Caco-2 (cell line): ENCODE measurements around the gene UQCC2. TPM values are rescaled to one million over a fixed set of nuclear protein-coding genes. Genes with fewer than 3 reads are reported as not detected.
A peak's percentile ranks its signal among the peaks of the same experiment; 100 is the strongest.

Experiments
- BruUV-seq: library from RNA; stranded (reverse); fragments of 400-500 nt; replicated peaks from 2 replicates; lab custom pipeline; 2021; lab: Mats Ljungman, UMichigan
- CTCF ChIA-PET: fragments of 300-600 bp; sonication (Branson Sonifier 250); formaldehyde crosslinking; loops from one replicate; lab custom pipeline; 2022; ENCODE audit warnings: antibody characterized with exemption; lab: Charles Lee
- POLR2A ChIA-PET: fragments of 300-600 bp; sonication (Branson Sonifier 250); formaldehyde crosslinking; loops from one replicate; lab custom pipeline; 2022; ENCODE audit warnings: antibody characterized with exemption; lab: Charles Lee
- DNase-seq, 2 experiments: peaks; one replicate each; pipeline versions ENCODE4 v3.0.0 to v3.0.0-alpha.2; 2020 to 2022
- H3K27me3 ChIP-seq: replicated peaks from 2 replicates; pipeline ENCODE4 v1.6.0; 2011; ENCODE audit warnings: low read length; ENCODE audit not compliant: control insufficient read depth, insufficient read depth
- H3K36me3 ChIP-seq: 2 replicates; pipeline ENCODE4 v1.5.1; 2011; ENCODE audit warnings: low read length; ENCODE audit not compliant: control insufficient read depth, insufficient read depth
- H3K4me1 ChIP-seq: fragments of 250-450 bp; sonication (Bioruptor Pico); 2 replicates; pipeline ENCODE4 v1.5.1; 2020; ENCODE audit warnings: mild to moderate bottlenecking
- H3K4me3 ChIP-seq: 2 replicates; pipeline ENCODE4 v1.5.1; 2011; ENCODE audit warnings: low read depth, mild to moderate bottlenecking, control low read depth, low read length
- H3K9me3 ChIP-seq: fragments of 250-450 bp; sonication (Bioruptor Pico); 2 replicates; pipeline ENCODE4 v1.5.1; 2020; ENCODE audit warnings: mild to moderate bottlenecking, moderate library complexity
- H3K27ac Mint-ChIP-seq: one replicate; pipeline ENCODE4 v1.8.0; 2022; ENCODE audit warnings: mixed read lengths; ENCODE audit not compliant: unreplicated experiment
- H3K27me3 Mint-ChIP-seq: one replicate; pipeline ENCODE4 v1.8.0; 2022; ENCODE audit warnings: mixed read lengths; ENCODE audit not compliant: insufficient read depth, unreplicated experiment
- H3K36me3 Mint-ChIP-seq: one replicate; pipeline ENCODE4 v1.8.0; 2022; ENCODE audit warnings: mild to moderate bottlenecking, mixed read lengths; ENCODE audit not compliant: insufficient read depth, unreplicated experiment
- H3K4me1 Mint-ChIP-seq: one replicate; pipeline ENCODE4 v1.8.0; 2022; ENCODE audit warnings: low read depth, mixed read lengths; ENCODE audit not compliant: unreplicated experiment
- H3K4me3 Mint-ChIP-seq: one replicate; pipeline ENCODE4 v1.8.0; 2022; ENCODE audit warnings: mild to moderate bottlenecking, moderate library complexity, mixed read lengths; ENCODE audit not compliant: unreplicated experiment
- H3K9me3 Mint-ChIP-seq: one replicate; pipeline ENCODE4 v1.8.0; 2022; ENCODE audit warnings: mixed read lengths; ENCODE audit not compliant: unreplicated experiment
- intact Hi-C: fragments of 100-400 bp; cut with micrococcal nuclease; formaldehyde crosslinking; loops from one replicate; pipeline ENCODE4 v1.10.0; 2022; ENCODE audit not compliant: unreplicated experiment
- total RNA-seq: library from RNA; stranded (reverse); gene quantifications from 2 replicates; pipeline ENCODE4 v1.2.3, GENCODE V29; 2022
- TF ChIP-seq, protein P1 (sequence below), 2 experiments: fragments of 200-600 bp in 1 of 2; IDR thresholded peaks; 1 replicate in 1 of 2; 2 replicates in 1 of 2; pipeline versions ENCODE4 v1.5.1 to v1.8.0; 2011 to 2022; ENCODE audit warnings: antibody characterized with exemption in 1 of 2, control low read depth in 1 of 2, inconsistent platforms in 1 of 2, low read depth in 1 of 2, low read length in 1 of 2, mild to moderate bottlenecking in 1 of 2, moderate library complexity in 1 of 2; ENCODE audit not compliant: insufficient read depth in 1 of 2, severe bottlenecking in 1 of 2, unreplicated experiment in 1 of 2

The UQCC2 gene
- total RNA-seq, 1 experiment from 2014 or later, result 122 TPM

DNA sequence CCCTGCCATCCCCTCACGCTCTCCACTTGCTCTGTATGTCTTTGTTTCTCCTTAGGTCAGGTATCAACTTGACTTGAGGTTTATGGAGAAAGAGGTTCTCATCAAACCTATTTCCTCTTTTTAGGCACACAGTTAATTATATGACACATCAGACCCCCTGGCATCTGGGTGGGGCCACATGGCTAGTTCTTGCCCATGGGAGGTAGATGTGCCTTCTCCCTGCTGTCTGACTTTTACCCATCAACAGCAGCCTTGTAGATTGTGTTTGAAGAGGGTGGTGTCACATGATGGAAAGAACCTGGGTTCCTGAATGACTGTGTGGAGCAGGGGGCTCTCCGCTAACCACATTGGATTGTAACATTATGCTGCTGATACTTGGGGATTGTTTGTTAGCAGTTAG, 7.2 kb upstream of the UQCC2 start:
- CTCF ChIA-PET, result no interaction called here
- no TSS peak for BruUV-seq
- no peaks in the 10 kb centered on the region for H3K9me3 ChIP-seq
- H3K27me3 Mint-ChIP-seq, result no peaks in the 10 kb centered on the region
- no peaks in the 10 kb centered on the region for H3K36me3 ChIP-seq
- H3K9me3 Mint-ChIP-seq, result no peaks in the 10 kb centered on the region
- intact Hi-C loops, result no loop called here
- 0 out of 2 replicates have a peak, but pooled peaks cover 1% of the 10 kb centered on the region for H3K27me3 ChIP-seq
- TF ChIP-seq, protein P1, sequence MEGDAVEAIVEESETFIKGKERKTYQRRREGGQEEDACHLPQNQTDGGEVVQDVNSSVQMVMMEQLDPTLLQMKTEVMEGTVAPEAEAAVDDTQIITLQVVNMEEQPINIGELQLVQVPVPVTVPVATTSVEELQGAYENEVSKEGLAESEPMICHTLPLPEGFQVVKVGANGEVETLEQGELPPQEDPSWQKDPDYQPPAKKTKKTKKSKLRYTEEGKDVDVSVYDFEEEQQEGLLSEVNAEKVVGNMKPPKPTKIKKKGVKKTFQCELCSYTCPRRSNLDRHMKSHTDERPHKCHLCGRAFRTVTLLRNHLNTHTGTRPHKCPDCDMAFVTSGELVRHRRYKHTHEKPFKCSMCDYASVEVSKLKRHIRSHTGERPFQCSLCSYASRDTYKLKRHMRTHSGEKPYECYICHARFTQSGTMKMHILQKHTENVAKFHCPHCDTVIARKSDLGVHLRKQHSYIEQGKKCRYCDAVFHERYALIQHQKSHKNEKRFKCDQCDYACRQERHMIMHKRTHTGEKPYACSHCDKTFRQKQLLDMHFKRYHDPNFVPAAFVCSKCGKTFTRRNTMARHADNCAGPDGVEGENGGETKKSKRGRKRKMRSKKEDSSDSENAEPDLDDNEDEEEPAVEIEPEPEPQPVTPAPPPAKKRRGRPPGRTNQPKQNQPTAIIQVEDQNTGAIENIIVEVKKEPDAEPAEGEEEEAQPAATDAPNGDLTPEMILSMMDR (IDR thresholded peaks at IDR 0.05; ENCODE audit: insufficient read depth in 1 of 2, low read depth in 1 of 2, low read length in 1 of 2, severe bottlenecking in 1 of 2, unreplicated experiment in 1 of 2), result no peak
- H3K4me3 ChIP-seq, result no peak overlapping the region
- H3K4me1 Mint-ChIP-seq, result peaks cover 12% of the 10 kb centered on the region
- no peaks in the 10 kb centered on the region for H3K36me3 Mint-ChIP-seq
- H3K4me1 ChIP-seq, result peaks cover 14% of the 10 kb centered on the region
- H3K27ac Mint-ChIP-seq, result no peak overlapping the region
- no peak overlapping the region for H3K4me3 Mint-ChIP-seq
- DNase-seq, result no peak
- POLR2A ChIA-PET, result no interaction called here

DNA sequence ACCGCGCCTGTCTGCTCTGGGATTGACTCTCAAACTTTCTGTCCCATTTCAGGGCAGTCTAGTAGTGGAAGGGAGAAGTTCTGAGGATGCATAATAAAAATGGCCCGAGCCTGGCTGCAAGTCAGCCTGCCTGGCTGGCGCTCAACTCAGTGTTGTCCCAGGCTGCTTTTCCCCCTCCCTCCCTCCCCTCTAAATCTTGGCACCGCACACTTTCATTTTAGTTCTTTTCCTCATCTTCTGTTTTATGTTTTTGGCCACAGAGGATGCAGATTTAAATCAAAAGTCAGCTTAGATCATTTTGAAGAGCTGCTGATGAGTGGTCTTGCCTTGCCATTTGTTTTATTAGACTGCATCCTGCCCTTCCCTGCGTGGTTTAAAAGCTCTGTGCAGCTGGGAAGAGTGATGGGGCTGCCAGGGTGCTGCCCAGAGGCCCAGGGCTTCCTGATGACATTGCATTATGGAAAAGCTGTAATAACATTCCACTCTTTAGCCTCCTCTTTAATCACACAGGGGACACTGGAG, 6.5 kb upstream of the UQCC2 start:
- CTCF ChIA-PET, result no interaction called here
- no peak overlapping the region for H3K27ac Mint-ChIP-seq
- BruUV-seq, result no TSS peak
- Histone ChIP-seq H3K4me3 (no peak overlapping the region), H3K9me3 (no peaks in the 10 kb centered on the region), H3K27me3 (no peaks in the 10 kb centered on the region), H3K4me1 (peaks cover 14% of the 10 kb centered on the region), H3K36me3 (no peaks in the 10 kb centered on the region)
- H3K4me1 Mint-ChIP-seq, result peaks cover 12% of the 10 kb centered on the region
- no peaks in the 10 kb centered on the region for H3K36me3 Mint-ChIP-seq
- intact Hi-C loops, result no loop called here
- TF ChIP-seq, protein P1 (IDR thresholded peaks at IDR 0.05; ENCODE audit: insufficient read depth in 1 of 2, low read depth in 1 of 2, low read length in 1 of 2, severe bottlenecking in 1 of 2, unreplicated experiment in 1 of 2), result no peak
- H3K27me3 Mint-ChIP-seq, result no peaks in the 10 kb centered on the region
- POLR2A ChIA-PET, result no interaction called here
- DNase-seq, result no peak
- H3K4me3 Mint-ChIP-seq, result no peak overlapping the region
- no peaks in the 10 kb centered on the region for H3K9me3 Mint-ChIP-seq

DNA sequence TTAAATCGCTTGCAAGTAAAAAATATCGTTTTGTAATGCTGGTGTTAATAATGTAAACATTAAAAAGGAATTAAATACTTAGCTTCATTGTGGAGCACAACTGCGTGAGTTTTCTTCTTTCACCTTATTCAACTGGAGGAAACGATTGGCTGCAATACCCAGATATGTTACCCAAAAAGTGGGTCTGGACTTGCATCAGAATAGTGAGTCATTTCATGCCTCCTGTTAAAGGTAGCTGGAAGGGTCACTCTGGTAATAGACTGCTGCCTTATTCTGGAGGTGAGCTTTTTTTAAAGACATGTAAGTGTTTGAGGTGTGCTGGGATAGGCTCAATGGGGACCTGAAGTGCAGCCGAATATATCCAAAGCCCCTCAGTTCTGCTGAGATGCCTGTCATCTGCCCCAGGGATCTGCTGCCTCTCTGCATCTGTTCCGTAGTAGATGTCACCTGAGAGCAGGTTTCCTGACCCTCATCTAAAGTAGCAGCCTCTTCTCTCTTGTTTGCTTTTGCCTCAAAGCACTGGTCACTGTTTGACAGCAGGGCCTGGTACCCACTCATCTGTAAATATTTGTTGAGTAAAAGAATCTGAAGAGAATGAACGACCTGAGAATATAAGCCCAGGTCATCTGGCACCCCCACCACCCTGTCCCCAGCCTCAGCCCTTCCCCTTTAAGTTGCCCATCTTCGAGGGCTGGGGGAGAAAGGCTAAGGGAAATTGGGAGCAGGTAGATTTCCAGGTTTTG, 5.6 kb upstream of the UQCC2 start:
- TSS peak; percentile 57 for BruUV-seq
- Mint-ChIP-seq H3K27ac (peak overlapping the region; percentile 52), H3K27me3 (no peaks in the 10 kb centered on the region), H3K9me3 (no peaks in the 10 kb centered on the region), H3K36me3 (no peaks in the 10 kb centered on the region), H3K4me3 (no peak overlapping the region), H3K4me1 (peaks cover 12% of the 10 kb centered on the region)
- Histone ChIP-seq H3K36me3 (no peaks in the 10 kb centered on the region), H3K4me3 (no peak overlapping the region), H3K4me1 (peaks cover 14% of the 10 kb centered on the region), H3K27me3 (no peaks in the 10 kb centered on the region), H3K9me3 (no peaks in the 10 kb centered on the region)
- POLR2A ChIA-PET, result no interaction called here
- CTCF ChIA-PET, result interaction anchor here (1.2 kb wide), 1 partner anchor 45 kb away, joined by 5 read pairs; no protein-coding TSS in a partner anchor
- intact Hi-C loops, result no loop called here
- TF ChIP-seq, protein P1 (IDR thresholded peaks at IDR 0.05; ENCODE audit: insufficient read depth in 1 of 2, low read depth in 1 of 2, low read length in 1 of 2, severe bottlenecking in 1 of 2, unreplicated experiment in 1 of 2), result no peak
- no peak for DNase-seq
